MCF 10A (cell line): ENCODE data around the gene ADTRP. TPM values are rescaled to one million over a fixed set of nuclear protein-coding genes. Genes with fewer than 3 reads are reported as not detected.
A peak's percentile ranks its signal among the peaks of the same experiment; 100 is the strongest.

ENCODE experiments used
- BruUV-seq: library from RNA; stranded (reverse); fragments of 400-500 nt; replicated peaks from 2 replicates; lab custom pipeline; 2021; lab: Mats Ljungman, UMichigan
- CTCF ChIA-PET: fragments of 300-600 bp; sonication (Branson Sonifier 250); formaldehyde crosslinking; extraction: SDS; loops from one replicate; lab custom pipeline; 2021; ENCODE audit warnings: antibody characterized with exemption, inconsistent platforms; lab: Yijun Ruan, JAX
- POLR2A ChIA-PET: fragments of 300-600, 350-650 bp; sonication (Branson Sonifier 250); formaldehyde crosslinking; extraction: SDS; loops from one replicate; lab custom pipeline; 2020; ENCODE audit warnings: antibody characterized with exemption, inconsistent platforms; lab: Yijun Ruan, JAX
- DNase-seq: peaks from one replicate; pipeline ENCODE4 v3.0.0-alpha.2; 2018; ENCODE audit not compliant: unreplicated experiment
- H3K27ac Mint-ChIP-seq: one replicate; pipeline ENCODE4 v1.8.0; 2022; ENCODE audit warnings: mild to moderate bottlenecking, low read depth, mixed read lengths; ENCODE audit not compliant: unreplicated experiment
- H3K27me3 Mint-ChIP-seq: one replicate; pipeline ENCODE4 v1.8.0; 2022; ENCODE audit warnings: mixed read lengths; ENCODE audit not compliant: insufficient read depth, unreplicated experiment
- H3K36me3 Mint-ChIP-seq: one replicate; pipeline ENCODE4 v1.8.0; 2022; ENCODE audit warnings: mild to moderate bottlenecking, moderate library complexity, mixed read lengths; ENCODE audit not compliant: insufficient read depth, unreplicated experiment
- H3K4me1 Mint-ChIP-seq: one replicate; pipeline ENCODE4 v1.8.0; 2022; ENCODE audit warnings: mixed read lengths; ENCODE audit not compliant: insufficient read depth, unreplicated experiment
- H3K4me3 Mint-ChIP-seq: one replicate; pipeline ENCODE4 v1.8.0; 2022; ENCODE audit warnings: mild to moderate bottlenecking, moderate library complexity, mixed read lengths; ENCODE audit not compliant: unreplicated experiment
- H3K9me3 Mint-ChIP-seq: one replicate; pipeline ENCODE4 v1.8.0; 2022; ENCODE audit warnings: mixed read lengths; ENCODE audit not compliant: unreplicated experiment
- intact Hi-C: fragments of 100-400 bp; cut with micrococcal nuclease; formaldehyde crosslinking; loops from 2 replicates; pipeline ENCODE4 v1.14.1; 2022
- total RNA-seq: library from RNA; stranded (reverse); gene quantifications from 2 replicates; pipeline ENCODE4 v1.2.3, GENCODE V29; 2022
- TF ChIP-seq, protein P1 (sequence below): fragments of 200-600 bp; IDR thresholded peaks from one replicate; pipeline ENCODE4 v1.8.0; 2022; ENCODE audit warnings: antibody characterized with exemption, mild to moderate bottlenecking; ENCODE audit not compliant: unreplicated experiment

The ADTRP gene
- total RNA-seq, 1 experiment from 2014 or later, result 14.8 TPM

DNA sequence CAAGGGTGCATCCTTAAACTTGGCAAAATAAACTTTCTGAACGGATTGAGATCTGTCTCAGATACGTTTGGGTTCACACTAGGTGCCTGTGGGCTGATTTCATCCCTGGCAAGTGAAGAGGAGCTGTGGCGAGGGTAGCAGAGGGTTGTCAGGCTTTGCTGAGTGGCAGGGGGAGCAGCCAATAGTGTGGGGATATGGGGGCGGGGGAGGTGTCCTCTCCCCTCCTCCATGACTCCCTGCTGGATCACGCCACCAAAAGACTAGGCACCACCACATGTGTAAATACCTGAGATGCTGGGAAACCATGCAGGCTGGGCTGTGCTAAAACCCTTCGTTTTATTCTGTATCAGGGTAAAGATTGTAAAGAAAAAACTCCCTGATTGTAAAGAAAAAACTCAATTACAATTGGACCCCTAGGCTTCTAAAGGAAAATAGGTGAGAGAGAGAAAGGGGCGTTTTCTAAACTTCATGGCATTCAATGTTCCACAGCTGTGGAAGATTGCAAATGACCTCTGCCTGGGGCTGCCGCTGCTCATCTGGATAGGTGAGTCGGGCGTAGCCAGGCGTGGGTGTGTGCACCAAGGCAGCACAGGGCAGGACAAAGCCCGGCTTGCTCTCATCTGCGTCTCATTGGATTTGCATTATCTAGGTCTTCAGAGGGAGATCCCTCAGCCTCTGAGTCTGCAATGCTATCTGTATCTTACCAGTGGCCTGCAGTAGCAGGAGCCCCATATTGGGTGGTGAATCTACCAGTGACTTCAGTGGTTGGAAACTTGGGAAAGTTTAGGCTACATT lies 26.9 kb upstream of the ADTRP start:
- DNase-seq, result peak; percentile 79
- Mint-ChIP-seq H3K27me3 (no peaks in the 10 kb centered on the region), H3K4me1 (peaks cover 46% of the 10 kb centered on the region), H3K27ac (no peak overlapping the region), H3K9me3 (no peaks in the 10 kb centered on the region), H3K36me3 (peaks cover 6% of the 10 kb centered on the region), H3K4me3 (no peak overlapping the region)
- intact Hi-C loops, result no loop called here
- ChIA-PET CTCF (interaction anchor here (0.6 to 0.7 kb wide), 2 partner anchors 26 to 298 kb away, joined by 3 read pairs; no protein-coding TSS in a partner anchor), POLR2A (interaction anchor here (0.5 to 4.1 kb wide), 5 partner anchors 19 to 204 kb away, joined by 3 to 53 read pairs (median 3); no protein-coding TSS in a partner anchor)
- TF ChIP-seq, protein P1, sequence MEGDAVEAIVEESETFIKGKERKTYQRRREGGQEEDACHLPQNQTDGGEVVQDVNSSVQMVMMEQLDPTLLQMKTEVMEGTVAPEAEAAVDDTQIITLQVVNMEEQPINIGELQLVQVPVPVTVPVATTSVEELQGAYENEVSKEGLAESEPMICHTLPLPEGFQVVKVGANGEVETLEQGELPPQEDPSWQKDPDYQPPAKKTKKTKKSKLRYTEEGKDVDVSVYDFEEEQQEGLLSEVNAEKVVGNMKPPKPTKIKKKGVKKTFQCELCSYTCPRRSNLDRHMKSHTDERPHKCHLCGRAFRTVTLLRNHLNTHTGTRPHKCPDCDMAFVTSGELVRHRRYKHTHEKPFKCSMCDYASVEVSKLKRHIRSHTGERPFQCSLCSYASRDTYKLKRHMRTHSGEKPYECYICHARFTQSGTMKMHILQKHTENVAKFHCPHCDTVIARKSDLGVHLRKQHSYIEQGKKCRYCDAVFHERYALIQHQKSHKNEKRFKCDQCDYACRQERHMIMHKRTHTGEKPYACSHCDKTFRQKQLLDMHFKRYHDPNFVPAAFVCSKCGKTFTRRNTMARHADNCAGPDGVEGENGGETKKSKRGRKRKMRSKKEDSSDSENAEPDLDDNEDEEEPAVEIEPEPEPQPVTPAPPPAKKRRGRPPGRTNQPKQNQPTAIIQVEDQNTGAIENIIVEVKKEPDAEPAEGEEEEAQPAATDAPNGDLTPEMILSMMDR, result no peak
- BruUV-seq, result no TSS peak

DNA sequence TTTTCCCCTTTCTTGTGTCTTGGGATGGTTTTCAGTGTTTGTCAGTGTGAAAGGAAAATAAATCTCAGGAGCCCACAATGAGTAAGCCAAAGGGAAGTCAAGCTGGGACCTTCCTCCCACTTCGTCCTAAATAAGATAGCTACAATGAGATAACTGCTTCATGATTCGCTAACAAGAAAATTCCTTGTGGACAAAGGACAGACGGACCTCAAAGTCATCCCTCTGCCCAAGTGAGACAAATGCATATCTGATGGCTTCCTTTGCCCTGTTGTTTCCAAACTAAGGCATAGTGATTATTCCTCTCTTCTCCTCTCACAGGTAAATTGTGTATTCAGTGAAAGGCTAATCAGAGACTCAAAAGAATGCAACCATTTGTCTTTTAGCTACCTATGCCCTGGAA lies 26.1 kb upstream of the ADTRP start:
- H3K4me1 Mint-ChIP-seq, result peaks cover 40% of the 10 kb centered on the region
- H3K9me3 Mint-ChIP-seq, result no peaks in the 10 kb centered on the region
- DNase-seq, result peak; percentile 30
- ChIA-PET CTCF (interaction anchor here (0.6 to 1.3 kb wide), 3 partner anchors 22 to 299 kb away, joined by 3 read pairs; no protein-coding TSS in a partner anchor), POLR2A (interaction anchor here (0.5 to 4.1 kb wide), 7 partner anchors 10 to 205 kb away, joined by 3 to 53 read pairs (median 3); no protein-coding TSS in a partner anchor)
- no peak overlapping the region for H3K27ac Mint-ChIP-seq
- TF ChIP-seq, protein P1, result no peak
- intact Hi-C loops, result no loop called here
- BruUV-seq, result no TSS peak
- no peaks in the 10 kb centered on the region for H3K27me3 Mint-ChIP-seq
- no peak overlapping the region for H3K4me3 Mint-ChIP-seq
- H3K36me3 Mint-ChIP-seq, result peaks cover 6% of the 10 kb centered on the region

DNA sequence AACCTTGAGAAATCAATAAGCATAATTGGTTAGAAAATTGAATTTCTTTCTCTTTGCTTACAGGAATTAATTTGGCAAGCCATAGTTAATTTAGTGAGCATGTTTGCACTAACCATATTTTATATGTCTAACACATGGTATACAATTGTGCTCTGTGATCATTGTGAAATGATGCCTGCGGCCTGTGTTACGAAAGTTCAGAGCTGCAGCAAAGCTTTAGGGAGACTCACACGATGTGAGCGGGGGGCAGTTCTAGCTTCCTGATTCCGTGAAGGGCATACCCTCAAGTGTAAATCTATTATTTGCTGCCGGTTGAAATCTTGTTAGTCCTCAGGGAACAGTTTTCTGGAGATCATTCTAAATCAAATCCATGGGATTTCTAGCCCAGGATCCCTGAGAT lies 25.5 kb upstream of the ADTRP start:
- H3K27ac Mint-ChIP-seq, result no peak overlapping the region
- CTCF ChIA-PET, result interaction anchor here (1.3 kb wide), 1 partner anchor 21 kb away, joined by 3 read pairs; no protein-coding TSS in a partner anchor

More for the DNA sequence above, 25.5 kb upstream of the ADTRP start:
- H3K4me3 Mint-ChIP-seq, result no peak overlapping the region
- no TSS peak for BruUV-seq
- TF ChIP-seq, protein P1, result no peak
- peak; percentile 86 for DNase-seq
- H3K27me3 Mint-ChIP-seq, result no peaks in the 10 kb centered on the region
- no peaks in the 10 kb centered on the region for H3K9me3 Mint-ChIP-seq
- H3K4me1 Mint-ChIP-seq, result peaks cover 34% of the 10 kb centered on the region
- intact Hi-C loops, result no loop called here
- POLR2A ChIA-PET, result interaction anchor here (0.6 to 4.1 kb wide), 8 partner anchors 11 to 579 kb away, joined by 3 to 53 read pairs (median 3); no protein-coding TSS in a partner anchor
- H3K36me3 Mint-ChIP-seq, result peaks cover 6% of the 10 kb centered on the region
